GM12878 (cell line): ENCODE results near the gene TSC22D4. TPM values are rescaled to one million over a fixed set of nuclear protein-coding genes. Genes with fewer than 3 reads are reported as not detected.
"Not testable (repeated sequence)": the region's sequence is repeated elsewhere in the genome, so short reads cannot be mapped to it uniquely, and the experiment has no call there.

ENCODE experiments used
- ATAC-seq: fragments of 200-7000 bp; cut with Tn5 transposase; 3 replicates; pipeline ENCODE4 v1.9.1; 2020; ENCODE audit warnings: mild to moderate bottlenecking, moderate library complexity
- BruUV-seq: library from RNA; stranded (reverse); fragments of 400-500 nt; replicated peaks from 2 replicates; lab custom pipeline; 2021; lab: Mats Ljungman, UMichigan
- CTCF ChIA-PET: fragments of 300-600 bp; sonication (Branson Sonifier 250); formaldehyde crosslinking; extraction: SDS; loops from one replicate; lab custom pipeline; 2021; ENCODE audit warnings: inconsistent platforms; lab: Yijun Ruan, JAX
- POLR2A ChIA-PET: fragments of 350-600 bp; formaldehyde crosslinking; extraction: SDS; loops from one replicate; lab custom pipeline; 2021; ENCODE audit warnings: inconsistent platforms; lab: Charles Lee
- RAD21 ChIA-PET: fragments of 300-600 bp; sonication (Branson Sonifier 250); formaldehyde crosslinking; loops from one replicate; lab custom pipeline; 2023; ENCODE audit warnings: antibody characterized with exemption; ENCODE audit not compliant: unreplicated experiment; lab: Charles Lee
- SMC1A ChIA-PET: fragments of 300-600 bp; sonication (Branson Sonifier 250); formaldehyde crosslinking; loops from one replicate; lab custom pipeline; 2023; ENCODE audit not compliant: unreplicated experiment, uncharacterized antibody; lab: Charles Lee
- DNase-seq: peaks from one replicate; pipeline ENCODE4 v3.0.0-alpha.2; 2011; ENCODE audit warnings: low read depth, low spot score
- FAIRE-seq: peaks from 3 replicates; lab custom pipeline; 2011; peaks lifted over from hg19 to GRCh38; lab: Jason Lieb, UNC
- H2AFZ ChIP-seq: 2 replicates; pipeline ENCODE4 v1.6.0; 2011; ENCODE audit warnings: low read depth, low read length, control low read depth; ENCODE audit not compliant: control insufficient read depth
- H3K27ac ChIP-seq: 2 replicates; pipeline ENCODE4 v1.5.1; 2011; ENCODE audit warnings: control low read depth; ENCODE audit not compliant: control insufficient read depth, insufficient read depth
- H3K27me3 ChIP-seq, 2 experiments: replicated peaks in 1 of 2; 2 replicates each; pipeline versions ENCODE4 v1.6.0 to v1.6.1; 2011; ENCODE audit warnings: low read length in 1 of 2; ENCODE audit not compliant: control insufficient read depth in 2 of 2, insufficient read depth in 2 of 2
- H3K36me3 ChIP-seq, 2 experiments: 2 replicates each; pipeline ENCODE4 v1.5.1; 2011; ENCODE audit warnings: low read length in 1 of 2; ENCODE audit not compliant: control insufficient read depth in 2 of 2, insufficient read depth in 2 of 2
- H3K4me1 ChIP-seq: 2 replicates; pipeline ENCODE4 v1.6.1; 2011; ENCODE audit warnings: mild to moderate bottlenecking, low read length, moderate library complexity, mixed read lengths; ENCODE audit not compliant: control insufficient read depth, insufficient read depth
- H3K4me2 ChIP-seq: 2 replicates; pipeline ENCODE4 v1.6.0; 2011; ENCODE audit warnings: control low read depth; ENCODE audit not compliant: control insufficient read depth, insufficient read depth
- H3K4me3 ChIP-seq: fragments of 200-600 bp; sonication (generic); 2 replicates; pipeline ENCODE4 v1.5.1; 2016
- H3K79me2 ChIP-seq: 2 replicates; pipeline ENCODE4 v1.6.0; 2011; ENCODE audit warnings: low read length; ENCODE audit not compliant: control insufficient read depth, insufficient read depth
- H3K9ac ChIP-seq: 2 replicates; pipeline ENCODE4 v1.8.0; 2011; ENCODE audit warnings: low read length, control low read depth, mixed read lengths; ENCODE audit not compliant: control insufficient read depth, insufficient read depth
- H3K9me3 ChIP-seq: replicated peaks from 3 replicates; pipeline ENCODE4 v1.5.1; 2011; ENCODE audit warnings: mild to moderate bottlenecking, low read length; ENCODE audit not compliant: control insufficient read depth, insufficient read depth
- H4K20me1 ChIP-seq: 2 replicates; pipeline ENCODE4 v1.6.0; 2011; ENCODE audit not compliant: control insufficient read depth, insufficient read depth
- BCL3 ChIP-seq: IDR thresholded peaks from 2 replicates; pipeline ENCODE4 v1.6.1; 2011; ENCODE audit warnings: borderline replicate concordance, low read depth, mild to moderate bottlenecking, moderate library complexity, low read length; ENCODE audit not compliant: insufficient read depth, poor library complexity, severe bottlenecking
- CHD2 ChIP-seq: IDR thresholded peaks from 2 replicates; pipeline ENCODE4 v1.6.1; 2011; ENCODE audit warnings: low read depth, low read length, improper control_type of control experiment, borderline replicate concordance
- CREM ChIP-seq: IDR thresholded peaks from 2 replicates; pipeline ENCODE4 v1.6.1; 2014; ENCODE audit warnings: antibody characterized with exemption, low read depth
- DPF2 ChIP-seq: fragments of 450-650 bp; IDR thresholded peaks from 2 replicates; pipeline ENCODE4 v1.6.1; 2017; ENCODE audit warnings: mild to moderate bottlenecking
- ELK1 ChIP-seq: IDR thresholded peaks from 2 replicates; pipeline ENCODE4 v1.6.1; 2012; ENCODE audit warnings: low read depth, low read length, improper control_type of control experiment
- KLF5 ChIP-seq: fragments of 450-650 bp; IDR thresholded peaks from 2 replicates; pipeline ENCODE4 v1.6.1; 2014; ENCODE audit warnings: mild to moderate bottlenecking; ENCODE audit not compliant: partially characterized antibody
- RB1 ChIP-seq: fragments of 450-650 bp; formaldehyde crosslinking; IDR thresholded peaks from 2 replicates; pipeline ENCODE4 v1.6.1; 2017; ENCODE audit warnings: mild to moderate bottlenecking, borderline replicate concordance
- RFX5 ChIP-seq: IDR thresholded peaks from 2 replicates; pipeline ENCODE4 v1.6.1; 2011; ENCODE audit warnings: low read depth, low read length, improper control_type of control experiment
- SMARCA5 ChIP-seq: fragments of 450-650 bp; IDR thresholded peaks from 2 replicates; pipeline ENCODE4 v1.6.1; 2017; ENCODE audit warnings: mild to moderate bottlenecking
- SPI1 ChIP-seq: IDR thresholded peaks from 2 replicates; pipeline ENCODE4 v1.6.1; 2011; ENCODE audit warnings: low read depth, mild to moderate bottlenecking, low read length, moderate library complexity, borderline replicate concordance; ENCODE audit not compliant: insufficient read depth
- SREBF1 ChIP-seq: IDR thresholded peaks from 2 replicates; pipeline ENCODE4 v1.6.1; 2012; ENCODE audit warnings: mild to moderate bottlenecking, low read length
- TBL1XR1 ChIP-seq: IDR thresholded peaks from 2 replicates; pipeline ENCODE4 v1.6.1; 2012; ENCODE audit warnings: low read depth, low read length, improper control_type of control experiment
- WRNIP1 ChIP-seq: IDR thresholded peaks from 2 replicates; pipeline ENCODE4 v1.6.1; 2011; ENCODE audit warnings: low read depth, low read length, improper control_type of control experiment, borderline replicate concordance
- ZZZ3 ChIP-seq: IDR thresholded peaks from 2 replicates; pipeline ENCODE4 v1.6.1; 2011; ENCODE audit warnings: low read depth; ENCODE audit not compliant: control insufficient read depth, insufficient read length
- WGBS: methylation state at CpG from one replicate; pipeline ENCODE4 v1.1.6; 2016; ENCODE audit warnings: low lambda C conversion rate; ENCODE audit not compliant: insufficient replicate concordance, insufficient coverage; ENCODE audit errors: missing lambda C conversion rate; 5-methylcytosine and 5-hydroxymethylcytosine counted together
- in situ Hi-C: fragments of 300-500 bp; cut with MboI; formaldehyde crosslinking; loops from 9 replicates; pipeline ENCODE4 v1.14.3; 2018; ENCODE audit warnings: mixed read lengths
- intact Hi-C: fragments of 100-400 bp; cut with micrococcal nuclease; formaldehyde crosslinking; loops from one replicate; pipeline ENCODE4 v1.14.2; 2022; ENCODE audit not compliant: unreplicated experiment
- polyA plus RNA-seq, 11 experiments: library from polyadenylated mRNA; depleted of rRNA in 4 of 11; unstranded in 6 of 11; stranded (reverse) in 5 of 11; fragments of >200 nt; fragmentation: Nextera tagmentation in 4 of 11; fragmentation: Illumina TruSeq in 1 of 11; extraction: Ambion mirVana in 4 of 11; extraction: Trizol in 1 of 11; gene quantifications; 1 replicate in 1 of 11; 2 replicates in 10 of 11; pipeline versions ENCODE4 v1.2.1 to v1.2.3, GENCODE V29; 2011 to 2016; ENCODE audit warnings: inconsistent platforms in 2 of 11, missing spikeins in 2 of 11, low read depth in 1 of 11
- total RNA-seq, 4 experiments: library from RNA; depleted of rRNA in 3 of 4; stranded (reverse); fragments of >200 nt in 3 of 4; fragmentation: Illumina TruSeq in 1 of 4; extraction: Trizol in 1 of 4; gene quantifications; 2 replicates each; pipeline versions ENCODE4 v1.2.1 to v1.2.3, GENCODE V29; 2013 to 2021

The TSC22D4 gene
- total and polyA plus RNA-seq, 10 of the 15 experiments (the other 5 are each of a cell fraction or from before 2014, with no cell fraction given), result 0.50 to 65.7 (median 24.4) TPM

GRCh38 chr7:100478958-100479660 is at the start of gene TSC22D4 (continued):
- peak; percentile 39 for TF ChIP-seq KLF5
- TF ChIP-seq CHD2, result peak; percentile 65; the same call in 1 of the 2 replicates
- TF ChIP-seq RFX5, result no peak
- TF ChIP-seq RB1, result 0 out of 2 replicates have a peak, but pooled peaks have one; percentile 28
- TF ChIP-seq BCL3, result peak; percentile 19
- TF ChIP-seq ZZZ3, result no peak
- no peak for TF ChIP-seq CREM
- no peak for TF ChIP-seq ELK1
- no peak for TF ChIP-seq DPF2
- no peak for TF ChIP-seq SREBF1
- TF ChIP-seq WRNIP1, result no peak
- TF ChIP-seq TBL1XR1, result peak; percentile 50; the same call in 1 of the 2 replicates
- TF ChIP-seq SPI1, result no peak
- TF ChIP-seq SMARCA5, result 0 out of 2 replicates have a peak, but pooled peaks have one; percentile 35

GRCh38 chr7:100528108-100528866 is 49.3 kb upstream of the TSC22D4 start:
- CTCF ChIA-PET, result interaction anchor here (0.9 to 2.0 kb wide), 9 partner anchors 10 to 50 kb away, joined by 3 to 10 read pairs (median 4); partner anchors contain the start of gene AGFG2
- WGBS, result 94% methylated on average over 9 of the region's 12 CpGs
- Histone ChIP-seq H2AFZ (peak overlapping the region; percentile 60), H3K4me2 (peak overlapping the region; percentile 17; the same call in 1 of the 2 replicates), H3K27ac (peak overlapping the region; percentile 70), H3K4me1 (peaks cover 17% of the 10 kb centered on the region)
- RAD21 ChIA-PET, result interaction anchor here (0.7 to 2.8 kb wide), 8 partner anchors 10 to 58 kb away, joined by 3 to 13 read pairs (median 7); partner anchors contain the start of genes AGFG2, FBXO24 and LRCH4
- SMC1A ChIA-PET, result interaction anchor here (0.6 to 2.3 kb wide), 6 partner anchors 10 to 22 kb away, joined by 3 to 24 read pairs (median 4); partner anchors contain the start of gene AGFG2
- H3K79me2 ChIP-seq, BruUV-seq, H3K36me3 ChIP-seq, intact Hi-C loops, ATAC-seq, FAIRE-seq, H3K9ac ChIP-seq, in situ Hi-C loops, H4K20me1 ChIP-seq, H3K9me3 ChIP-seq, H3K4me3 ChIP-seq, H3K27me3 ChIP-seq, DNase-seq: not testable (repeated sequence)
- POLR2A ChIA-PET, result interaction anchor here (0.5 to 1.7 kb wide), 6 partner anchors 10 to 1889 kb away, joined by 3 to 9 read pairs (median 4); partner anchors contain the start of gene AGFG2
